Effector memory CD8-positive, alpha-beta T cell (primary cell): ENCODE results near the gene SENP6.
"Not testable (repeated sequence)": the region's sequence is repeated elsewhere in the genome, so short reads cannot be mapped to it uniquely, and the experiment has no call there.

Experiments
- ATAC-seq: fragments of 150-1000 bp; cut with Tn5 transposase; replicated peaks from 2 replicates; pipeline ENCODE4 v1.10.0; 2021; ENCODE audit warnings: mild to moderate bottlenecking, moderate library complexity
- DNase-seq, 3 experiments: peaks; one replicate each; pipeline ENCODE4 v3.0.0; 2021
- H3K27ac Mint-ChIP-seq, 2 donors: one replicate each; pipeline ENCODE4 v1.8.0; 2022; ENCODE audit warnings: mild to moderate bottlenecking in 2 of 2, mixed read lengths in 2 of 2, moderate library complexity in 2 of 2
- H3K27me3 Mint-ChIP-seq, 2 donors: one replicate each; pipeline ENCODE4 v1.8.0; 2022; ENCODE audit warnings: mixed read lengths in 2 of 2
- H3K36me3 Mint-ChIP-seq: one replicate; pipeline ENCODE4 v1.8.0; 2022; ENCODE audit warnings: mild to moderate bottlenecking, moderate library complexity, mixed read lengths; ENCODE audit not compliant: insufficient read depth
- H3K4me1 Mint-ChIP-seq, 2 donors: one replicate each; pipeline ENCODE4 v1.8.0; 2022; ENCODE audit warnings: low read depth in 2 of 2, mixed read lengths in 2 of 2
- H3K4me3 Mint-ChIP-seq, 2 donors: one replicate each; pipeline ENCODE4 v1.8.0; 2022; ENCODE audit warnings: mild to moderate bottlenecking in 2 of 2, mixed read lengths in 2 of 2, moderate library complexity in 2 of 2
- H3K9me3 Mint-ChIP-seq, 2 donors: one replicate each; pipeline ENCODE4 v1.8.0; 2022; ENCODE audit warnings: mixed read lengths in 2 of 2

The SENP6 gene

DNA sequence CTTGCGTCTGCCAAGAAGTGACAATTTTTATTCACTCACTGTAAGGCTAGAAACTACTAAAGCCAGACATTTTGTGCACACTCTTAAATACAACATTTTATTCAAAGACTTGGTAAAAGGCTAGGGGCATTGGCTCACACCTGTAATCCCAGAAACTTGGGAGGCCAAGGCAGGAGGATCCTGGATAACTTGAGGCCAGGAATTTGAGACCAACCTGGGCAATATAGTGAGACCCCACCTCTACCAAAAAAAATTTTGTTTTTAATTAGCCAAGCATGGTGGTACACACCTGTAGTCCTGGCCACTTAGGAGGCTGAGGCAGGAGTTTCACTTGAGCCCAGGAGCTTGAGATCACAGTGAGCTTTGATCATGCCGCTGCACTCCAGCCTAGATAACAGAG, 11.3 kb upstream of the SENP6 start:
- H3K36me3 Mint-ChIP-seq: peaks cover 4% of the 10 kb centered on the region
- no peak for DNase-seq
- no peaks in the 10 kb centered on the region for H3K4me1 Mint-ChIP-seq
- H3K9me3 Mint-ChIP-seq: no peaks in the 10 kb centered on the region
- no peak overlapping the region for H3K4me3 Mint-ChIP-seq
- no peak for ATAC-seq
- H3K27me3 Mint-ChIP-seq: no peaks in the 10 kb centered on the region
- H3K27ac Mint-ChIP-seq: no peak overlapping the region

DNA sequence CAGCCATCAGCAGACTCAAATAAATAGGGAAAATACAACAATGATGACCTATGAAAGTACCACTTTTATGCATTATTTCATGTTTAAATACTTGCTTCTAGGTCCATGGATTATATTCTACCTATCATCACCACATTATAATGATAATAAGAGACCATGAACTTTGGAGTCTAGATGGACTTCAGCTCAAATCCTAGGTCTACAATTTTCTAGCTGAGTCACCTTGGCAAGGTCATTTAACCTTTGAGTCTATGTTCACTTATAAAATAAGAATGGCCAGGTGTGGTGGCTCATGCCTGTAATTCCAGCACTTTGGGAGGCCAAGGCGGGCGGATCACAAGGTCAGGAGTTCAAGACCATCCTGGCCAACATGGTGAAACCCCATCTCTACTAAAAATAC, 5.3 kb upstream of the SENP6 start:
- not testable (repeated sequence) for H3K36me3 Mint-ChIP-seq, H3K27me3 Mint-ChIP-seq, H3K27ac Mint-ChIP-seq, H3K4me3 Mint-ChIP-seq, ATAC-seq, DNase-seq, H3K9me3 Mint-ChIP-seq
- peaks cover 11 to 27% of the 10 kb centered on the region in 2 donors for H3K4me1 Mint-ChIP-seq

DNA sequence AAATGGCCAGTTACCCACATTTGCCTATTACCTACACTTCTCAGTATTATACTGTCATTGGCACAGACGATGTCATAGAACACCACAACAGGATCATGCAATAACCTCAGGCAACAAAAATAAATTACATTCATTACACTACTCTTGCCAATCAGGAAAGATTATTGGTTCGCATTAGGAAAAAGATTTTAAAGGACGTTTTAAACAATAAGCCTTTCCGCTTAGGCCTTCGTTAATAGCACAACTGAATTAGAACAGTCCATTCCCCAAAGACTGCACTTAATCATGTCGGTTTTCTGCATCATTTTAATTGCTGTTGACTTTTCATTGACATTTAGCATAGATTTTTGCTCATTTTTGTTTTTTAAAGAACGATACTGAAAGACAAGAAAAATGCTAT, 912 bp upstream of the SENP6 start:
- Mint-ChIP-seq H3K4me1 (peaks cover 29 to 55% of the 10 kb centered on the region in 2 donors), H3K4me3 (peak overlapping the region; percentile 53 to 99)
- DNase-seq: no peak

DNA sequence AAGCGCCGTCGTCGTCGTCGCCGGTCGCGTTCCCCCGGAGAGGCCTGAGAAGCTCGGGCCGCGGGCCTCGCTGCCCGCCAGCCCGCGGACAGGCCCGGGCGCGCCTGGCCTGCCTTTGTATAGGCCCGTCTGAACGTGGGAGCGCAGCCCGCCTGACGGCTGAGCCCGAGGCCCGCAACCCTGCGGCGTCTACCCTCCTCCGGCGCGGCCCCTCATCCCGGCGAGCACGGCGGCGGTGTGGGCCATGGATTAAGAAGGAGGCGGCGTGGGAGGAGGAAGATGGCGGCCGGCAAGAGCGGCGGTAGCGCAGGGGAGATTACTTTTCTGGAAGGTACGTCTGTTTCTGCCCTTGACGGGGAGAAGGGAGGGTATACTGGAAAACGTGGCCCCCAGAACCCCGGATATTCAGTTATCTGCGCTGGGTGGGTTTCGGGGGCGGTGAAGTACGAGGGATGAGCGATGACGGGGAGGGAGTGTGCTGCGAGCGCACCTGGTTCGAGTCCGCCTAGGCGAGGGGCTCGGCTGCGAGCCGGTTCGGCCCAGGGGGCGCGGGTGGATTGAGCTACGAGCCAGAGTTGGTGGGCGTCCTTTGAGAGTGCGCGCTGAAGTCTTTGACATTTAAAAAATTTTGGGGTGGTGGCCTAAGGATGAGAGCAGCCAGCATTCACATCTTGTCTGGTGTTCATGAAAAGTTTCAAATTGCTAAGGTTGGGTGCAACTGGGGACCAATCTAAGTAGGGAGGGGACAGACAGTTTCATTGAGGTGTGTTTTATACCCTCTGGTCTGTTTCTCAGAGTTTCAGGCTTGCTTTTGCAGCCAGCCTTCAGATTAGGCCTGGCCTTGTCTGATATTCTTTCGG, 796 bp downstream of the SENP6 start:
- H3K27me3 Mint-ChIP-seq: no peaks in the 10 kb centered on the region
- H3K36me3 Mint-ChIP-seq: peaks cover 17% of the 10 kb centered on the region
- H3K4me3 Mint-ChIP-seq: peak overlapping the region; percentile 98 to 99
- H3K4me1 Mint-ChIP-seq: peaks cover 37 to 63% of the 10 kb centered on the region in 2 donors
- ATAC-seq: peak; percentile 40
- peak in 2 of 3 experiments; percentile 37 to 67 for DNase-seq
- H3K27ac Mint-ChIP-seq: peak overlapping the region; percentile 97 to 99
- H3K9me3 Mint-ChIP-seq: no peaks in the 10 kb centered on the region

More for the DNA sequence above, 912 bp upstream of the SENP6 start:
- H3K36me3 Mint-ChIP-seq: peaks cover 17% of the 10 kb centered on the region
- no peak for ATAC-seq
- H3K9me3 Mint-ChIP-seq: no peaks in the 10 kb centered on the region
- no peaks in the 10 kb centered on the region for H3K27me3 Mint-ChIP-seq
- H3K27ac Mint-ChIP-seq: peak overlapping the region; percentile 59 to 99

DNA sequence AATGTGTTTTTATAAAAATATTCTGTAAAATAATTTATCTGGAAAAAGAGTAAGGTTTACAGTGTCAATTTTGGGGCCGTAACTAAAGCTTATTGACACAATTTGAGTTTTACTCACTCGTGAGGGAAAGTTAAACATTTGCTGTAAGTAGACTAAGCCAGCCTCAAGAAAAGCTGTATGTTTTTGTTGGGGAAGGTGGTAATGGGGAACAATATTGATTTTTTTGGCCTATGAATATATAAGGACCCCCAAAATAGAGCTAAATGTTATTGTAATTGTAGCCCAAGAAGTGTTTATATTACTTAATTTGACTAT, 1.4 kb downstream of the SENP6 start:
- Mint-ChIP-seq H3K9me3 (no peaks in the 10 kb centered on the region), H3K36me3 (peaks cover 17% of the 10 kb centered on the region), H3K27ac (peak overlapping the region; percentile 97 to 99), H3K27me3 (no peaks in the 10 kb centered on the region), H3K4me3 (peak overlapping the region; percentile 98 to 99), H3K4me1 (peaks cover 41 to 65% of the 10 kb centered on the region in 2 donors)
- no peak for DNase-seq
- ATAC-seq: no peak

DNA sequence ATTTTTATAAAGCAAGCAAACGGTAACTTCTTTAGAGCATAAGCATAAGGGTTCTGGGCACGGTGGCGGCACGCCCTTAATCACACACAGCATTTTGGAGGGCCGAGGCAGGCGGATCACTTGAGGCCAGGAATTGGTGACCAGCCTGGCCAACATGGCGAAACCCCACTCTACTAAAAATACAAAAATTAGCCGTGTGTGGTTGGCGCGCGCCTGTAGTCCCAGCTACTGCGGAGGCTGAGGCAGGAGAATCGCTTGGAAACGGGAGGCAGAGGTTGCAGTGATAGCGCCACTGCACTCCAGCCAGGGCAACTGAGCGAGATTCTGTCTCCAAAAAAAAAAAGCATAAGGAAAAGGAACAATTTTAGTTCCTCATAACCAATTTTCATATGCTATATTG, 2.6 kb downstream of the SENP6 start:
- Mint-ChIP-seq H3K4me3 (peak overlapping the region; percentile 98 to 99), H3K4me1 (peaks cover 41 to 64% of the 10 kb centered on the region in 2 donors), H3K9me3 (no peaks in the 10 kb centered on the region), H3K36me3 (peaks cover 17% of the 10 kb centered on the region), H3K27ac (peak overlapping the region in 1 of 2 donors; percentile 99), H3K27me3 (no peaks in the 10 kb centered on the region)
- no peak for ATAC-seq
- no peak for DNase-seq

DNA sequence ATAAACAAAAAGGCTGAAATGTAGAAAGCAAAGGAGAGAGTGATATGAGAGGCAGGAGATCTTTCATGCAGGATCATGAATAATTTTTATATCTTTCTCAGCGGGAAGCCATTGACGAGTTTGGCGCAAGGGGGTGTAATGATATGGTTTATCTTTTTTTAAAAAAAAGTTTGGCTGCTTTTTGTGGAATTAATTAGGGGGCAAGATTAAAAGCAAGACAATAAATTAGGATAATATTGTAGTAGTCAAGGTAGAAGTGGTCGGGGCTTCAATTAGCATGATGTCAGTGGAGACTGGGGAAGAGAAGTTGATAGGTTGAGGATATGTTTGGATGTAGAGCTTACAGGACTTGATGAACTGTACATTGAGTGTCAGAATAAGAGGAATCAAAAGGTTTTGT, 4.0 kb downstream of the SENP6 start:
- no peak for ATAC-seq
- Mint-ChIP-seq H3K36me3 (peaks cover 17% of the 10 kb centered on the region), H3K4me1 (peaks cover 42 to 67% of the 10 kb centered on the region in 2 donors), H3K9me3 (no peaks in the 10 kb centered on the region), H3K27ac (peak overlapping the region in 1 of 2 donors; percentile 7), H3K27me3 (no peaks in the 10 kb centered on the region), H3K4me3 (peak overlapping the region in 1 of 2 donors; percentile 38)
- DNase-seq: no peak

DNA sequence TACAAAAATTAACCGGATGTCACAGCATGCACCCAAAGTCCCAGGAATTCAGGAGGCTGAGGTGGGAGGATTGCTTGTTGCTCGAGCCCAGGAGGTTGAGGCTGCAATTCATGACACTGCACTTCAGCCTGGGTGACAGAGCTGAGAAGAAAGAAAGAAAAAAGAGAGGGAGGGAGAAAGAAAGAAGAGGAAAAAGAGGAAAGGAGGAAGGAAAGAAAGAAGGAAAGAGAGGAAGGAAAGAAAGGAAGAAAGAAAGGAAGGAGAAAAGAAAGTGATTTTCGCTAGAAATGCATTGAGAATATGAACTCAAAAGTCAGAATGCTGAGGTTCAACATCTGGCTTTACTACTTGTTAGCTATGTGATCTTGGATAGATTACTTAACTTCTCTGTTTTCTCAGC, 6.6 kb downstream of the SENP6 start:
- Mint-ChIP-seq H3K36me3 (peaks cover 4% of the 10 kb centered on the region), H3K4me1 (peaks cover 53 to 75% of the 10 kb centered on the region in 2 donors), H3K4me3 (peak overlapping the region in 1 of 2 donors; percentile 28), H3K27ac (peak overlapping the region in 1 of 2 donors; percentile 33), H3K9me3 (no peaks in the 10 kb centered on the region), H3K27me3 (no peaks in the 10 kb centered on the region)
- ATAC-seq (no peak), DNase-seq (no peak)

DNA sequence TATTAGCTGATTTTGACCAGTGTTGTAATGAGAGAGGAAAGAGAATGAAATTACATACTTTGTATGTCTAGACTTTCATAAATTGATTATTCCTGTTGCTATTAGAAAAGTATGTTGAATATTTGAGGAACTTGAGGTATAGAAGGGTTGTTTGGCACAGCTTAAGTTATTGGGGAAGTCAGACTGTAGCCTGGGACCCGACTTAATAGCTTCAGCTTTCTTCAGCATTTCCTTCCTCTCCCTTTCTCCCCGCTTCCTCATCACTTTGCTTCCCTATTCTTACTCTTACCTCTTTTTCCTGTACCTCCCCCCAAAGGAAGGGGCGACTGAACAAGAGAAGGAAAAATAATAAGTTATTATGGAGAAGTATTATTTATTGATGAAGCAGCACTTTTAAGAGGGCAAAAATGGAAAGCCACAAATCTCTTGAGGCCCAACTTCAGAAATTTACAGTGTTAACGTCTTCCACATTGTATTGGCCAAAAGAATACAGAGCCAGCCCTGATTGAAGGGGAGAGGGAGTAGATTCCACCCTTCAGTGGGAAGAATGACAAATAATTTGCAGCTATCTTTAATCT, 7.4 kb downstream of the SENP6 start:
- no peaks in the 10 kb centered on the region for H3K9me3 Mint-ChIP-seq
- H3K36me3 Mint-ChIP-seq: peaks cover 2% of the 10 kb centered on the region
- DNase-seq (no peak), ATAC-seq (no peak)
- peaks cover 52 to 71% of the 10 kb centered on the region in 2 donors for H3K4me1 Mint-ChIP-seq
- H3K27me3 Mint-ChIP-seq: no peaks in the 10 kb centered on the region
- H3K27ac Mint-ChIP-seq: peak overlapping the region in 1 of 2 donors; percentile 33
- peak overlapping the region in 1 of 2 donors; percentile 7 for H3K4me3 Mint-ChIP-seq

DNA sequence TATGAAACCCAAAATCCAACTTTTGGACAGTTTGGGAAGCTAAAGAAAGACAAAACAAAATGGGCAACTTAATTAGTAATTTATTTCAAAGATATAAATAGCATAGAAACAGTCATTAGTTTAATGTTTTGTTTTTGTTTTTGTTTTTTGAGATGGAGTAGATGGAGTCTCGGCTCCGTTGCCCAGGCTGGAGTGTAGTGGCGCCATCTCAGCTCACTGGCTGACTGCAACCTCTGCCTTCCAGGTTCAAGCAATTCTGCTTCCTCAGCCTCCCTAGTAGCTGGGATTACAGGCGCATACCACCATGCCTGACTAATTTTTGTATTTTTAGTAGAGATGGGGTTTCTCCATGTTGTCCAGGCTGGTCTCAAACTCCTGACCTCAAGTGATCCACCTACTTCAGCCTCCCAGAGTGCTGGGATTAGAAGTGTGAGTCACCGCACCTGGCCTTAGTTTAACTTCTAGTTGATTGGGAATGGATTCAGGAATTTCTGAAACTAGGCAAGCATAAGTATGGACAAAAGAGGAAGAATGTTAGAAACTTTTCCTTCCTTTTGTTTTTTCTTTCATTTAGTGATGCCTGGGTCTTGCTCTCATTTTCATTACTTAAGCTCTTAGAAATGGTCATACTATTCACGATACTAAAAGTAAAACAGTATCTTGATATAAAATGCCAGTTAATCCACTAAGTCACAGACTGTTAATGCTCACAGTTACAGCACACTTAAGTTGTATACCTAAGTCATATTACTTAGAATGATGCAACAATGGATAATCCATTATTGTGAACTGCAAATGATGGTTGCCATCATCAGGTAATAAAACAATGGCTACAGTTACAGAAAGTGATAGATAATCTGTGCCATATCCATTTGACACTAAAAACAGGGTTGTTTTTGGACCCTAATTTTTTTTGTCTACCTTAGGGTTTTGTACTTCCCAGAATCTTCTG, 8.2 kb downstream of the SENP6 start:
- ATAC-seq: no peak
- H3K27me3 Mint-ChIP-seq: no peaks in the 10 kb centered on the region
- H3K9me3 Mint-ChIP-seq: no peaks in the 10 kb centered on the region
- no peaks in the 10 kb centered on the region for H3K36me3 Mint-ChIP-seq
- peaks cover 53 to 74% of the 10 kb centered on the region in 2 donors for H3K4me1 Mint-ChIP-seq
- no peak for DNase-seq
- H3K27ac Mint-ChIP-seq: peak overlapping the region in 1 of 2 donors; percentile 33
- H3K4me3 Mint-ChIP-seq: no peak overlapping the region

DNA sequence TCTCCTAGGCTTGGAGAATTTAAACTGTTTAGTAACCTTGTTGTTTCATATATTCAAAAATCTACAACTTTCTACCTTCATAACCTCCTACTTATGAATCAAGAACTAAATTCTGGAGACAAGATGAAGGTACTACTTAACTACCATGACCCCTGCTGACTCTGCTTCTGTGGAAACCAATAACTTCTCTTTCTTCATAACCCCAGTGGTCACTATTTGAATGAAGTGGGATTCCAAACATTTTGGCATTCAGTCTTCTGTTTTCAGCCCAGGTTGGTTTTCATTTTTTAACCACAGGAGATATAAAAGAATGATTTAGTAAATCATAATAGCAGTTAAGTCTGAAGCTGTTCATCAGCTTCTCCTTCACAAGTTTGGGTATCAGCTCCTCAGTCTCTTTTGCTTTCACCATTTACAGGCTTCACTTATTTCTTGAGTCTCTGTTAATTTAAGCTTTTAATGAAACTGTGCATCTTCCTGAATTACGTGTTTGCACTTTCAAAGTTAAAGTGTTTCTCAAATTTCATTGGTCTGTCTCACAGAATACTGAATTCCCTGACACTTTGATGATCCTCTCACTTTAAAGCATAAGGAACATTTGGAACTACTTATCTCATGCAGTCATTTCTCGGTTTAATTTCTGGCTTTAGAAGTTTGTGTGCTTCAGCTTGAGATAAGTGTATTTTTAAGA, 9.5 kb downstream of the SENP6 start:
- peak overlapping the region; percentile 90 to 91 for H3K27ac Mint-ChIP-seq
- H3K9me3 Mint-ChIP-seq: no peaks in the 10 kb centered on the region
- no peak for DNase-seq
- H3K4me1 Mint-ChIP-seq: peaks cover 50 to 75% of the 10 kb centered on the region in 2 donors
- no peak for ATAC-seq
- no peaks in the 10 kb centered on the region for H3K27me3 Mint-ChIP-seq
- no peaks in the 10 kb centered on the region for H3K36me3 Mint-ChIP-seq
- H3K4me3 Mint-ChIP-seq: peak overlapping the region; percentile 70 to 73

DNA sequence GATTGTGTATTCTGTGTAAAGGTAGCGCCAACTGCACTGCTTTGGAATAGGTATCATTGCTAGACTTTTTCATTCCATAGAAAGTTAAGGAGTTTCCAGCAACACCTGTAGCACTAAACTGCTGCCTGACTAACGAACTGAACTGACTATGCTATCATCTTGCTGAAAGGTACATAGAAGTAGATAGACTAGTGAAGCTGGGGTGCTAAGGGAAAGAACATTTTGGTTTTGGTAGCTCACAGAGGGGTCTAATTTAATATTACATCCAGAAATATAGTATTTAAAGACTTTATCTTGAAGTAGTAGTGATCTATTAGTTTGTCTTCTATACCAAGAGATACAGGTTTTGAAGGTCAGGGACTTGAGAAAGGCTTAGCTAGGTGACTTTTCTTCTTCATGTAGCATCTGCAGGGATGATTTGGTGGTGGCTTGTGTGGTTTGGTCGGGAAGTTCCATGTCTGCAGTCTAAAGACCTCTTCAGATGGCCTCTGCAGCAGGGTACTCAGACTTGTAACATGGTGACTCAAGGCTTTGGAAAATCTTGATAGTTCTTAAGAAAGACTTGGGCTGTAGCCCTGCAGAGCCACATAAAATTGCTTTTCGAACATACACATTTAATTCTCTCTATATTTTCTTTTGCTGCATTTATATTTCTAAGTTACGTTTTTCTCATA, 10.2 kb downstream of the SENP6 start:
- ATAC-seq (peak; percentile 71), DNase-seq (no peak)
- Mint-ChIP-seq H3K27me3 (no peaks in the 10 kb centered on the region), H3K36me3 (no peaks in the 10 kb centered on the region), H3K4me1 (peaks cover 47 to 74% of the 10 kb centered on the region in 2 donors), H3K4me3 (peak overlapping the region; percentile 70 to 73), H3K27ac (peak overlapping the region; percentile 90 to 91), H3K9me3 (no peaks in the 10 kb centered on the region)
